HG03025 (cell line): ENCODE measurements around the gene SPINK14.

Source experiments
- ATAC-seq: cut with Tn5 transposase; IDR thresholded peaks from one replicate; pipeline ENCODE4 v1.9.1; 2021; ENCODE audit warnings: mild to moderate bottlenecking, moderate library complexity; ENCODE audit not compliant: unreplicated experiment, low FRiP score

SPINK14 gene

GRCh38 chr5:148191010-148191409 lies 22.7 kb downstream of the SPINK14 start:
- ATAC-seq = no peak

- ATAC-seq = no peak
Measured at GRCh38 chr5:148193202-148193601, 24.9 kb downstream of the SPINK14 start.

- no peak for ATAC-seq
Measured at GRCh38 chr5:148201151-148201550, 32.8 kb downstream of the SPINK14 start.

- ATAC-seq = no peak
Measured at GRCh38 chr5:148202531-148203203, 34.3 kb downstream of the SPINK14 start, which contains the start of gene SPINK6. Gene SPINK6, plus strand, starts transcription at chr5:148203042. Its CDS starts 55 bp downstream, at chr5:148203097.

DNA sequence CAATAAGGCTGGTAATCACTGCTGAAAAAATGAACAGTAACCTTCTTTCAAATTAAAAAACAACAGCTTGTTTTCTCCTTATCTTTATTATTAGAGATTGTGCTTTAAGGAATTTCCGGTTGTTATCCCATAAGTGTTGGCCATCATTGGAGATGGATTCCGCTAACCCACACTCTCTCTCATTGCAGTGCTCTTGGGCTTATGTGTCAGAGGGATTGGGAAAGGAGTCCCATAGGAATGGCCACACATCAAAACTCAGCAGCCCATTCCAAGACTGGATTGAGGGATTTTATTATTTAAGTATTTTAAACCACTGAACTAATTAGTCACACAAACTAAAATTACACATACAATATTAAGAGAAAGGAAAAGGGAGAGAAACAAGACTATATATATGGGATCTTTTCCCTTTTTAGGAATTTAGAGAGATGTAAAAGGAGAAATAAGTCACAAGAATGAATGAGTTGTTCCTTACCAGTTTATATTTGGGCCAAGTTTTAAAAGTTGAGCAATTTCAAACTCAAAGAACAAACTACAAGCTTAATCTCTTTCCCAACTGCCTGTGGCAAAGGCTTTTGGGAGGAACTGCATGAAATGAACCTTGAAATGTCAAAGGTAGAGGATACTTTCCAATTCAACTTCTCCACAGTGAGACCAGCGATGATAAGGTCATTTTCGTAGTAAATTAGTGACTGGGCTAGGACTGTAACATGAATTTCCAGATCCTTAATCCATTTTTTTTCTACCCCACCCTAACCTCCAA lies 36.9 kb downstream of the SPINK14 start:
- no peak for ATAC-seq

DNA sequence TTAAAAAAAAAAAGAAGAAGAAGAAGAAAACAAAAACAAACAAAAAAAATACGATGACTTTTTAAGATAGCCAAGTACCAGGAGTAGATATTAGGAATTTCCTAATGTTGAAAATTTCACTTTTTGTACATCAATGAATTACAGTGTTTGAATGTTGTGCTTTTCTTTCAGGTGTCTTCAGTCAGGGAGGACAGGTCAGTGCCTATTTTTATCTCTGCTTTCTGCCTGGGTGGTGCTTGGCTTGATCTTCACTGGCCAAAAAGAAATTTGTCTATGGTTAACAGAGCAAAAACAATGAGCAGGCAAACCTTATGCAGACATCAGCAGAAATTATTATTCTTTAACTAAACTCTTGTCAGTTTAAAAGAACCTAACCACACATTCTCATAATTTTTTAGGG lies 37.5 kb downstream of the SPINK14 start:
- ATAC-seq = no peak

GRCh38 chr5:148206620-148207019 lies 38.3 kb downstream of the SPINK14 start:
- no peak for ATAC-seq

GRCh38 chr5:148208226-148208625 lies 39.9 kb downstream of the SPINK14 start:
- ATAC-seq = no peak

DNA sequence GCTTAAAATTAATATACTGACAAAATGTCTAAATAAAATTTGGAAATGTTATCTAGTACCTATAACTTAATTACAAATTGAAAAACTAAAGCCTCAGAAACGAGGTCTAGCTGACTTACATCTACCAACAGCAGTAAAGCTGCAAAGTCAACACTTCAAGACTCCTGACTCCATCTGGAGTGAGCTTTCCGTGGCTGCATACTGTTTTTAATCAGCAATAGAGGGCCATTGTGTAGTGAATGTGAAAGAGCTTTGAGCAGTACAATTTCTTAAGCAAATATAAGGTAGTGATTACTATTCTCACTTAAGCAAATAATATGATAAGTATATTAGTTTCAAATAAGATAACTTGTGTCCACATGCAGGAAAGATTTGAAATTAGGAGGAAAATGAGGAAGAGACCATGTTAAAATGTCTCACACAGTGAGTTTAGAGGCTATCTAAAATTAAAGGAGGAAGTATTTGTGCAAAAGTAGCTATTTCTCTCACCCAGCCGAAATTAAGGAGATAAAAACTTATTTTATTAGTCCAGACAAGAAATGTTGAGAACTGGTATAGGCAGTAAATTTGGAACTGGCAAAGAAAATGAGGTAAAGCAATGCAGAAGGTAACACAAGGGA lies 40.9 kb downstream of the SPINK14 start:
- ATAC-seq = no peak

DNA sequence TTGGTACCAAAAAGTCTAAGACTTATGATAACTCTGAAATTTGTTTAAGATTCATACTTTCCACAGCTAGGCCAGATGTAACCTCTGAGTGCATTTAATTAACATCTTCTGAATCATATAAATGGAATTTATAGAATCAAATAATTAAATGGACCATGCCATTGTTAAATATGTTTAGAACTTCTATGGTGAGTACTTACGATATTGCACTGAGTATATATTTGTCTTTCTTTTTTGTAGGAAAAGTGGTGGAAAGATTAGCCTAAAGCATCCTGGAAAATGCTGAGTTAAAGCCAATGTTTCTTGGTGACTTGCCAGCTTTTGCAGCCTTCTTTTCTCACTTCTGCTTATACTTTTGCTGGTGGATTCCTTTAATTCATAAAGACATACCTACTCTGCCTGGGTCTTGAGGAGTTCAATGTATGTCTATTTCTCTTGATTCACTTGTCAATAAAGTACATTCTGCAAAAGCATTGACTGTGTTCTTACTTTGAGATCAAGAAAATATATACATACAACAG lies 46.4 kb downstream of the SPINK14 start:
- no peak for ATAC-seq

DNA sequence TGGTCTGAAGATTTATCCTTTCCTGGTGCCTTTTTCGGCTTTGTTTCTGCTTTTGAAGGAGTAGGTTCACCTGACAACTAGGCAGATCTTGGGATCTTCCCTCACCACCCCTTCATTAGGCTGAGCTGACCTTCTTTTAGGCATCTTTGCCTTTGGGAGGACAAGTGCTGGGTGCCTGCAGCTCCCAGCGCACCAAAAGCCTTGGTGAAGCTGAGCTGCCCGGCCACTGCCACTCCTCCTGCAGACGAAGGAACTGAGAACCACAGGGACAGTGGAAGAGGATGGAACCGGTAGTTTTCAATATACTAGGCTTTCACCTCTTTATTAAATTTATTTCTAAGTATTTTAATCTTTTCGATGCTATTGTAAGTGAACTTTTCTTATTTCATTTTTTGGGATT lies 53.2 kb downstream of the SPINK14 start:
- no peak for ATAC-seq

GRCh38 chr5:148224117-148224742 lies 55.9 kb downstream of the SPINK14 start:
- ATAC-seq = no peak
